Activated CD4-positive, alpha-beta T cell treated with anti-CD3 and anti-CD28 coated beads, Interleukin-2, amount 50 U/mL, for 16 hours (primary cell): ENCODE measurements around the gene RAB29.

ENCODE experiments used
- DNase-seq: peaks from one replicate; pipeline ENCODE4 v3.0.0-alpha.2; 2020

Gene RAB29

GRCh38 chr1:205775015-205775716 is at the start of gene RAB29:
RAB29 (minus strand) TSS chr1:205775482; CDS start chr1:205774956, 526 bp downstream.
- peak; percentile 93 for DNase-seq

- peak; percentile 61 for DNase-seq
Observed at GRCh38 chr1:205824180-205824579, 48.9 kb upstream of the RAB29 start.

GRCh38 chr1:205823260-205823659 is 48.0 kb upstream of the RAB29 start:
- peak; percentile 55 for DNase-seq

GRCh38 chr1:205822397-205822796 is 47.1 kb upstream of the RAB29 start:
- DNase-seq = no peak

GRCh38 chr1:205817988-205818387 is 42.7 kb upstream of the RAB29 start:
- DNase-seq = no peak

- no peak for DNase-seq
Observed at GRCh38 chr1:205817364-205817763, 42.1 kb upstream of the RAB29 start.

- peak; percentile 13 for DNase-seq
Observed at GRCh38 chr1:205813755-205814058, 38.4 kb upstream of the RAB29 start.

GRCh38 chr1:205812878-205813754 is 37.8 kb upstream of the RAB29 start, which contains the start of gene SLC41A1:
SLC41A1 (minus strand) TSS chr1:205813198; CDS start chr1:205810441, 2,757 bp downstream.
- peak; percentile 94 for DNase-seq

GRCh38 chr1:205812271-205812877 is 37.1 kb upstream of the RAB29 start:
- peak; percentile 8 for DNase-seq

- DNase-seq = no peak
Observed at GRCh38 chr1:205811660-205812059, 36.4 kb upstream of the RAB29 start.

GRCh38 chr1:205810448-205811157 is 35.3 kb upstream of the RAB29 start:
- no peak for DNase-seq

GRCh38 chr1:205809942-205810345 is 34.7 kb upstream of the RAB29 start:
- DNase-seq = no peak

GRCh38 chr1:205809469-205809868 is 34.2 kb upstream of the RAB29 start:
- DNase-seq = no peak

GRCh38 chr1:205805082-205805711 is 29.9 kb upstream of the RAB29 start:
- peak; percentile 52 for DNase-seq

GRCh38 chr1:205804605-205805004 is 29.3 kb upstream of the RAB29 start:
- no peak for DNase-seq

GRCh38 chr1:205803986-205804385 is 28.7 kb upstream of the RAB29 start:
- DNase-seq = no peak

GRCh38 chr1:205802060-205802459 is 26.8 kb upstream of the RAB29 start:
- DNase-seq = no peak

GRCh38 chr1:205800981-205801703 is 25.9 kb upstream of the RAB29 start:
- DNase-seq = no peak

- DNase-seq = no peak
Observed at GRCh38 chr1:205800427-205800826, 25.1 kb upstream of the RAB29 start.

GRCh38 chr1:205798577-205798976 is 23.3 kb upstream of the RAB29 start:
- no peak for DNase-seq

GRCh38 chr1:205797168-205797567 is 21.9 kb upstream of the RAB29 start:
- DNase-seq = no peak
